Measurements from ENCODE around the gene GLIS1.

Gene GLIS1

GRCh38 chr1:53678938-53679825 is 59.8 kb downstream of the GLIS1 start:
- no peak for DNase-seq (ENCODE audit: low read depth)

- no peak for DNase-seq (ENCODE audit: low read depth)
Observed at GRCh38 chr1:53678507-53678906, 60.5 kb downstream of the GLIS1 start.

- no peak for DNase-seq (ENCODE audit: low read depth)
Observed at GRCh38 chr1:53678046-53678445, 60.9 kb downstream of the GLIS1 start.

GRCh38 chr1:53677486-53677885 is 61.5 kb downstream of the GLIS1 start:
- DNase-seq (ENCODE audit: low read depth): no peak

- no peak for DNase-seq (ENCODE audit: low read depth)
Observed at GRCh38 chr1:53672785-53673184, 66.2 kb downstream of the GLIS1 start.

- no peak for DNase-seq (ENCODE audit: low read depth)
Observed at GRCh38 chr1:53672243-53672642, 66.7 kb downstream of the GLIS1 start.

- peak; percentile 75 for DNase-seq (ENCODE audit: low read depth)
Observed at GRCh38 chr1:53669621-53670191, 69.3 kb downstream of the GLIS1 start.

- DNase-seq (ENCODE audit: low read depth): no peak
Observed at GRCh38 chr1:53666566-53666965, 72.4 kb downstream of the GLIS1 start.

- DNase-seq (ENCODE audit: low read depth): no peak
Observed at GRCh38 chr1:53665996-53666395, 73.0 kb downstream of the GLIS1 start.

- peak; percentile 69 for DNase-seq (ENCODE audit: low read depth)
Observed at GRCh38 chr1:53663529-53664300, 75.2 kb downstream of the GLIS1 start.

GRCh38 chr1:53662951-53663350 is 76.0 kb downstream of the GLIS1 start:
- no peak for DNase-seq (ENCODE audit: low read depth)

- no peak for DNase-seq (ENCODE audit: low read depth)
Observed at GRCh38 chr1:53662169-53662568, 76.8 kb downstream of the GLIS1 start.

- no peak for DNase-seq (ENCODE audit: low read depth)
Observed at GRCh38 chr1:53661496-53661895, 77.5 kb downstream of the GLIS1 start.

- no peak for DNase-seq (ENCODE audit: low read depth)
Observed at GRCh38 chr1:53660666-53661065, 78.3 kb downstream of the GLIS1 start.

- no peak for DNase-seq (ENCODE audit: low read depth)
Observed at GRCh38 chr1:53659436-53659835, 79.5 kb downstream of the GLIS1 start.

- no peak for DNase-seq (ENCODE audit: low read depth)
Observed at GRCh38 chr1:53658489-53659230, 80.3 kb downstream of the GLIS1 start.

GRCh38 chr1:53657891-53658396 is 81.0 kb downstream of the GLIS1 start:
- no peak for DNase-seq (ENCODE audit: low read depth)

GRCh38 chr1:53657531-53657805 is 81.5 kb downstream of the GLIS1 start:
- no peak for DNase-seq (ENCODE audit: low read depth)

GRCh38 chr1:53656747-53657530 is 82.0 kb downstream of the GLIS1 start:
- peak; percentile 19 for DNase-seq (ENCODE audit: low read depth)

- DNase-seq (ENCODE audit: low read depth): peak; percentile 96
Observed at GRCh38 chr1:53655931-53656746, 82.8 kb downstream of the GLIS1 start.
